Spleen (tissue), 11 donors: ENCODE measurements around the gene YTHDC1. TPM values are rescaled to one million over a fixed set of nuclear protein-coding genes. Genes with fewer than 3 reads are reported as not detected.

ENCODE experiments used
- DNase-seq: peaks from one replicate; pipeline ENCODE4 v3.0.0-alpha.2; 2020
- H3K27ac ChIP-seq, 8 donors: fragments of 200-600 bp; sonication (generic) in 7 of 8; 1 replicate in 4 of 8; 2 replicates in 4 of 8; pipeline versions ENCODE4 v1.5.0 to v1.8.0; 2016 to 2021; ENCODE audit warnings: inconsistent platforms in 4 of 8, mild to moderate bottlenecking in 4 of 8, moderate library complexity in 1 of 8
- H3K27me3 ChIP-seq, 7 donors: fragments of 200-600 bp; sonication (generic) in 6 of 7; replicated peaks in 1 of 7; 1 replicate in 4 of 7; 2 replicates in 3 of 7; pipeline versions ENCODE4 v1.5.0 to v1.8.0; 2016 to 2021; ENCODE audit warnings: inconsistent platforms in 3 of 7, mild to moderate bottlenecking in 1 of 7
- H3K36me3 ChIP-seq, 6 donors: fragments of 200-600 bp; sonication (generic) in 5 of 6; 1 replicate in 4 of 6; 2 replicates in 2 of 6; pipeline versions ENCODE4 v1.5.0 to v1.8.0; 2016 to 2021; ENCODE audit warnings: inconsistent platforms in 2 of 6
- H3K4me1 ChIP-seq, 6 donors: fragments of 200-600 bp; sonication (generic) in 5 of 6; 1 replicate in 3 of 6; 2 replicates in 3 of 6; pipeline versions ENCODE4 v1.5.0 to v1.8.0; 2016 to 2021; ENCODE audit warnings: inconsistent platforms in 3 of 6
- H3K4me3 ChIP-seq, 8 donors: fragments of 200-600 bp; sonication (generic) in 7 of 8; 1 replicate in 4 of 8; 2 replicates in 4 of 8; pipeline versions ENCODE4 v1.5.0 to v1.8.0; 2016 to 2021; ENCODE audit warnings: inconsistent platforms in 4 of 8, mild to moderate bottlenecking in 4 of 8, moderate library complexity in 2 of 8
- H3K9me3 ChIP-seq, 8 donors: fragments of 200-600 bp; sonication (generic) in 7 of 8; 1 replicate in 4 of 8; 2 replicates in 4 of 8; pipeline versions ENCODE4 v1.5.0 to v1.8.0; 2016 to 2021; ENCODE audit warnings: inconsistent platforms in 4 of 8
- POLR2A ChIP-seq, 3 donors: fragments of 450-650 bp; IDR thresholded peaks; one replicate each; pipeline ENCODE4 v1.5.1; 2017; ENCODE audit warnings: antibody characterized with exemption in 3 of 3, mild to moderate bottlenecking in 1 of 3
- POLR2AphosphoS5 ChIP-seq, 3 donors: sonication (generic); formaldehyde crosslinking; IDR thresholded peaks; one replicate each; pipeline ENCODE4 v1.5.1; 2017; ENCODE audit warnings: antibody characterized with exemption in 3 of 3
- WGBS, 5 donors: extraction: QIAGEN DNeasy Blood & Tissue Kit in 3 of 5; methylation state at CpG; one replicate each; pipeline versions ENCODE4 v1.1.5 to v1.1.7; 2013 to 2018; 5-methylcytosine and 5-hydroxymethylcytosine counted together
- intact Hi-C: fragments of 100-400 bp; cut with DNase I; formaldehyde crosslinking; loops from one replicate; pipeline ENCODE4 v1.15.0; 2023; ENCODE audit warnings: low total_unique reads
- polyA plus RNA-seq, 3 donors: library from polyadenylated mRNA; stranded (reverse); fragments of 200-250 nt; gene quantifications; one replicate each; pipeline ENCODE4 v1.2.1, GENCODE V29; 2013
- total RNA-seq, 7 donors: library from RNA; depleted of rRNA in 3 of 7; stranded (reverse); fragments of >200 nt in 3 of 7; fragmentation: NEBNext Ultra II Directional in 4 of 7; extraction: Animal tissue kit (Norgen Biotek cat#: 25700) in 4 of 7; gene quantifications; one replicate each; pipeline versions ENCODE4 v1.1.0 to v1.2.1, GENCODE V29; 2016 to 2021
- TF ChIP-seq, protein P1 (sequence below), 11 experiments: fragments of 200-600 bp in 7 of 11; fragments of 450-650 bp in 4 of 11; sonication (generic) in 4 of 11; IDR thresholded peaks in 8 of 11; conservative IDR thresholded peaks in 3 of 11; 1 replicate in 7 of 11; 2 replicates in 4 of 11; pipeline versions ENCODE4 v1.4.0 to v1.8.0; 2016 to 2021; ENCODE audit warnings: antibody characterized with exemption in 11 of 11, inconsistent platforms in 4 of 11, mild to moderate bottlenecking in 1 of 11
- donor health status: healthy with polysubstance abuse.
- donor health status: DM: no; HTN: no; CAD: no; lungs with moderate emphysema.
- donor health status: DM: no; HTN: no; CAD: no.
- donor health status: Bipolar disorder and iron deficiency.
- donor health status: healthy.
- donor health status: DM: no; HTN: no; CAD: no.
- donor health status: DM: yes; HTN: yes; CAD: no.

The YTHDC1 gene
- total and polyA plus RNA-seq, 10 donors, result 36.3 to 110 (median 88.5) TPM

- TF ChIP-seq, protein P1, sequence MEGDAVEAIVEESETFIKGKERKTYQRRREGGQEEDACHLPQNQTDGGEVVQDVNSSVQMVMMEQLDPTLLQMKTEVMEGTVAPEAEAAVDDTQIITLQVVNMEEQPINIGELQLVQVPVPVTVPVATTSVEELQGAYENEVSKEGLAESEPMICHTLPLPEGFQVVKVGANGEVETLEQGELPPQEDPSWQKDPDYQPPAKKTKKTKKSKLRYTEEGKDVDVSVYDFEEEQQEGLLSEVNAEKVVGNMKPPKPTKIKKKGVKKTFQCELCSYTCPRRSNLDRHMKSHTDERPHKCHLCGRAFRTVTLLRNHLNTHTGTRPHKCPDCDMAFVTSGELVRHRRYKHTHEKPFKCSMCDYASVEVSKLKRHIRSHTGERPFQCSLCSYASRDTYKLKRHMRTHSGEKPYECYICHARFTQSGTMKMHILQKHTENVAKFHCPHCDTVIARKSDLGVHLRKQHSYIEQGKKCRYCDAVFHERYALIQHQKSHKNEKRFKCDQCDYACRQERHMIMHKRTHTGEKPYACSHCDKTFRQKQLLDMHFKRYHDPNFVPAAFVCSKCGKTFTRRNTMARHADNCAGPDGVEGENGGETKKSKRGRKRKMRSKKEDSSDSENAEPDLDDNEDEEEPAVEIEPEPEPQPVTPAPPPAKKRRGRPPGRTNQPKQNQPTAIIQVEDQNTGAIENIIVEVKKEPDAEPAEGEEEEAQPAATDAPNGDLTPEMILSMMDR (IDR thresholded peaks at IDR 0.05 in 8 of 11, conservative IDR thresholded peaks at IDR 0.05 in 3 of 11), result no peak
- TF ChIP-seq POLR2A (IDR thresholded peaks at IDR 0.05) (no peak), POLR2AphosphoS5 (IDR thresholded peaks at IDR 0.05) (no peak)
- H3K4me3 ChIP-seq, result no peak overlapping the region
- intact Hi-C loops, result no loop called here
- 76 to 82% (median 78%) methylated on average over 9 of the region's 9 CpGs for WGBS, 5 donors
- DNase-seq, result no peak
- no peaks in the 10 kb centered on the region for H3K4me1 ChIP-seq
- H3K36me3 ChIP-seq, result no peaks in the 10 kb centered on the region
- H3K27me3 ChIP-seq, result no peaks in the 10 kb centered on the region
- H3K27ac ChIP-seq, result no peak overlapping the region
- H3K9me3 ChIP-seq, result peaks cover 0 to 6% (median 2%) of the 10 kb centered on the region in 8 donors
Observed at GRCh38 chr4:68299492-68300457, 50.1 kb downstream of the YTHDC1 start.

GRCh38 chr4:68297137-68297536 is 52.8 kb downstream of the YTHDC1 start:
- intact Hi-C loops, result no loop called here
- H3K9me3 ChIP-seq, result peaks cover 0 to 7% (median 3%) of the 10 kb centered on the region in 8 donors
- H3K4me1 ChIP-seq, result no peaks in the 10 kb centered on the region
- no peak overlapping the region for H3K4me3 ChIP-seq
- H3K27me3 ChIP-seq, result no peaks in the 10 kb centered on the region
- WGBS, 5 donors, result 86 to 93% (median 93%) methylated on average over 4 of the region's 4 CpGs
- DNase-seq, result no peak
- no peaks in the 10 kb centered on the region for H3K36me3 ChIP-seq
- TF ChIP-seq POLR2AphosphoS5 (IDR thresholded peaks at IDR 0.05) (no peak), POLR2A (IDR thresholded peaks at IDR 0.05) (no peak)
- TF ChIP-seq, protein P1 (IDR thresholded peaks at IDR 0.05 in 8 of 11, conservative IDR thresholded peaks at IDR 0.05 in 3 of 11), result no peak
- H3K27ac ChIP-seq, result no peak overlapping the region

DNA sequence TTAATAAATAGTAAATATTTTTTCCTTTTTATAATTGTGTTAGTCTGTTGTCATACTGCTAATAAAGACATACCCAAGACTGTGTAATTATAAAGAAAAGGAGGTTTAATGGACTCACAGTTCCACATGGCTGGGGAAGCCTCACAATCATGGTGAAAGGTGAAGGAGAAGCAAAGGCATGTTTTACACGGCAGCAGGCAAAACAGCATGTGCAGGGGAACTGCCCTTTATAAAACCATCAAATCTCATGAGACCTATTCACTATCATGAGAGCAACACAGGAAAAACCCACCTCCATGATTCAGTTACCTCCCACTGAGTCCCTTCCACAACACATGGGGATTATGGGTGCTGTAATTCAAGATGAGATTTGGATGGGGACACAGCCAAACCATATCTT is 58.6 kb downstream of the YTHDC1 start:
- Histone ChIP-seq H3K27ac (no peak overlapping the region), H3K36me3 (no peaks in the 10 kb centered on the region), H3K4me3 (no peak overlapping the region), H3K4me1 (no peaks in the 10 kb centered on the region), H3K27me3 (no peaks in the 10 kb centered on the region), H3K9me3 (peaks cover 0 to 16% (median 0%) of the 10 kb centered on the region in 8 donors)
- no peak for DNase-seq
- TF ChIP-seq POLR2A (IDR thresholded peaks at IDR 0.05), result no peak
- TF ChIP-seq, protein P1 (IDR thresholded peaks at IDR 0.05 in 8 of 11, conservative IDR thresholded peaks at IDR 0.05 in 3 of 11), result no peak
- TF ChIP-seq POLR2AphosphoS5 (IDR thresholded peaks at IDR 0.05), result no peak
- WGBS, 5 donors, result 77 to 88% (median 83%) methylated on average over 1 of the region's 1 CpG
- intact Hi-C loops, result no loop called here

DNA sequence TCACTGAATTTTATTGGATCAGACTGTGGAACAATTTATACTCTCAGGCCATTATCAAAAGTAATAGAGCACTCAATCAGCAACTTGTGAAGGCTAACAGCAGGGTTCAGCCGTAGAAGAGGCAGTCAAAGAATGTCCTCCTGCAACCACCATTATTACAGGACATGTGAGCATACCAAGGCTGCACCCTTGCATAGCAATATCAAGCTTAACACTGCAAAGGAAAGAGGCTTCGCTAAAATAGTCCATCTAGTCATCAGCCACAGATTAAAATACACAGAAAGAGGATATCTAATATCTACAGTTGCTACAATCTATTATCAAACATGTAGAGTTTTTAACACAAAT is 61.5 kb downstream of the YTHDC1 start:
- Histone ChIP-seq H3K27ac (no peak overlapping the region), H3K9me3 (peaks cover 0 to 16% (median 0%) of the 10 kb centered on the region in 8 donors), H3K36me3 (no peaks in the 10 kb centered on the region), H3K27me3 (no peaks in the 10 kb centered on the region), H3K4me3 (no peak overlapping the region), H3K4me1 (no peaks in the 10 kb centered on the region)
- TF ChIP-seq, protein P1 (IDR thresholded peaks at IDR 0.05 in 8 of 11, conservative IDR thresholded peaks at IDR 0.05 in 3 of 11), result no peak
- TF ChIP-seq POLR2A (IDR thresholded peaks at IDR 0.05) (no peak), POLR2AphosphoS5 (IDR thresholded peaks at IDR 0.05) (no peak)
- DNase-seq, result no peak
- WGBS, 5 donors, result 52 to 71% (median 61%) methylated on average over 2 of the region's 2 CpGs
- intact Hi-C loops, result no loop called here
